ENCODE data around the gene TBC1D10A. TPM values are rescaled to one million over a fixed set of nuclear protein-coding genes. Genes with fewer than 3 reads are reported as not detected.

The TBC1D10A gene
- total RNA-seq, 1 experiment from 2014 or later = 24.3 TPM

- H3K27ac ChIP-seq = no peak overlapping the region
- intact Hi-C loops (cut with micrococcal nuclease; ENCODE audit: unreplicated experiment) = no loop called here
- POLR2A ChIA-PET (ENCODE audit: unreplicated experiment) = no interaction called here
- TF ChIP-seq CTCF (conservative IDR thresholded peaks at IDR 0.05) (no peak), EZH2 (IDR thresholded peaks at IDR 0.05; ENCODE audit: low read depth) (no peak)
- peaks cover 7% of the 10 kb centered on the region; the same call in 1 of the 2 replicates for H3K36me3 ChIP-seq (ENCODE audit: low read depth)
- peaks cover 8% of the 10 kb centered on the region for H4K20me1 ChIP-seq (ENCODE audit: insufficient read depth)
- H3K4me3 ChIP-seq = no peak overlapping the region
- CTCF ChIA-PET = no interaction called here
- peaks cover 17% of the 10 kb centered on the region for H3K4me1 ChIP-seq (replicated peaks; ENCODE audit: insufficient read depth)
- no peak overlapping the region for H3K4me2 ChIP-seq
- no peak for DNase-seq
- BruUV-seq (replicated peaks) = no TSS peak
- no peaks in the 10 kb centered on the region for H3K9me2 ChIP-seq (ENCODE audit: insufficient read depth)
- H3K9me3 ChIP-seq (ENCODE audit: insufficient read depth, low read depth) = no peaks in the 10 kb centered on the region
- H2AFZ ChIP-seq = no peak overlapping the region
- H3F3A ChIP-seq (ENCODE audit: insufficient read depth, low read depth) = peaks cover 20% of the 10 kb centered on the region; the same call in 1 of the 2 replicates
- H3K27me3 ChIP-seq (ENCODE audit: insufficient read depth, low read depth) = no peaks in the 10 kb centered on the region
- peaks cover 75% of the 10 kb centered on the region for H3K79me2 ChIP-seq (ENCODE audit: low read depth)
Measured at GRCh38 chr22:30320021-30320556, 6.7 kb downstream of the TBC1D10A start.

- no peak overlapping the region for H3K4me2 ChIP-seq
- POLR2A ChIA-PET (ENCODE audit: unreplicated experiment) = interaction anchor here (0.6 kb wide), 1 partner anchor 543 kb away, joined by 16 read pairs; no protein-coding TSS in a partner anchor
- H4K20me1 ChIP-seq (ENCODE audit: insufficient read depth) = peaks cover 3% of the 10 kb centered on the region; the same call in 1 of the 2 replicates
- no peak overlapping the region for H2AFZ ChIP-seq
- H3K79me2 ChIP-seq (ENCODE audit: low read depth) = peaks cover 73% of the 10 kb centered on the region
- peaks cover 18% of the 10 kb centered on the region for H3K4me1 ChIP-seq (replicated peaks; ENCODE audit: insufficient read depth)
- intact Hi-C loops (cut with micrococcal nuclease; ENCODE audit: unreplicated experiment) = no loop called here
- no peak for TF ChIP-seq CTCF (conservative IDR thresholded peaks at IDR 0.05)
- no peak for TF ChIP-seq EZH2 (IDR thresholded peaks at IDR 0.05; ENCODE audit: low read depth)
- H3K9me2 ChIP-seq (ENCODE audit: insufficient read depth) = no peaks in the 10 kb centered on the region
- no peaks in the 10 kb centered on the region for H3K9me3 ChIP-seq (ENCODE audit: insufficient read depth, low read depth)
- H3K4me3 ChIP-seq = no peak overlapping the region
- DNase-seq = no peak
- no peak overlapping the region for H3K27ac ChIP-seq
- peaks cover 21% of the 10 kb centered on the region; the same call in 1 of the 2 replicates for H3F3A ChIP-seq (ENCODE audit: insufficient read depth, low read depth)
- CTCF ChIA-PET = no interaction called here
- H3K36me3 ChIP-seq (ENCODE audit: low read depth) = no peaks in the 10 kb centered on the region; the same call in 1 of the 2 replicates
- BruUV-seq (replicated peaks) = no TSS peak
- H3K27me3 ChIP-seq (ENCODE audit: insufficient read depth, low read depth) = no peaks in the 10 kb centered on the region
Measured at GRCh38 chr22:30318799-30319419, 7.8 kb downstream of the TBC1D10A start.

- TF ChIP-seq EZH2 (IDR thresholded peaks at IDR 0.05; ENCODE audit: low read depth) = no peak
- no peak for TF ChIP-seq CTCF (conservative IDR thresholded peaks at IDR 0.05)
- BruUV-seq (replicated peaks) = no TSS peak
- Histone ChIP-seq H3K9me2 (ENCODE audit: insufficient read depth) (no peaks in the 10 kb centered on the region), H3K4me2 (no peak overlapping the region), H4K20me1 (ENCODE audit: insufficient read depth) (peaks cover 3% of the 10 kb centered on the region; the same call in 1 of the 2 replicates), H3F3A (ENCODE audit: insufficient read depth, low read depth) (peaks cover 30% of the 10 kb centered on the region), H3K4me1 (replicated peaks; ENCODE audit: insufficient read depth) (peaks cover 30% of the 10 kb centered on the region), H3K4me3 (no peak overlapping the region), H3K79me2 (ENCODE audit: low read depth) (peaks cover 70% of the 10 kb centered on the region), H2AFZ (no peak overlapping the region), H3K9me3 (ENCODE audit: insufficient read depth, low read depth) (no peaks in the 10 kb centered on the region), H3K27me3 (ENCODE audit: insufficient read depth, low read depth) (no peaks in the 10 kb centered on the region), H3K36me3 (ENCODE audit: low read depth) (no peaks in the 10 kb centered on the region; the same call in 1 of the 2 replicates), H3K27ac (no peak overlapping the region)
- ChIA-PET CTCF (no interaction called here), POLR2A (ENCODE audit: unreplicated experiment) (no interaction called here)
- intact Hi-C loops (cut with micrococcal nuclease; ENCODE audit: unreplicated experiment) = no loop called here
- no peak for DNase-seq
Measured at GRCh38 chr22:30317778-30318177, 9.0 kb downstream of the TBC1D10A start.

Measured in PC-9 (cell line).